HG02938 (cell line): Measurements from ENCODE around the gene KCNG2.
"Not testable (repeated sequence)": the region's sequence is repeated elsewhere in the genome, so short reads cannot be mapped to it uniquely, and the experiment has no call there.

Experiments used
- ATAC-seq: cut with Tn5 transposase; IDR thresholded peaks from one replicate; pipeline ENCODE4 v1.9.1; 2021; ENCODE audit warnings: mild to moderate bottlenecking, moderate library complexity; ENCODE audit not compliant: unreplicated experiment

KCNG2 gene, protein sequence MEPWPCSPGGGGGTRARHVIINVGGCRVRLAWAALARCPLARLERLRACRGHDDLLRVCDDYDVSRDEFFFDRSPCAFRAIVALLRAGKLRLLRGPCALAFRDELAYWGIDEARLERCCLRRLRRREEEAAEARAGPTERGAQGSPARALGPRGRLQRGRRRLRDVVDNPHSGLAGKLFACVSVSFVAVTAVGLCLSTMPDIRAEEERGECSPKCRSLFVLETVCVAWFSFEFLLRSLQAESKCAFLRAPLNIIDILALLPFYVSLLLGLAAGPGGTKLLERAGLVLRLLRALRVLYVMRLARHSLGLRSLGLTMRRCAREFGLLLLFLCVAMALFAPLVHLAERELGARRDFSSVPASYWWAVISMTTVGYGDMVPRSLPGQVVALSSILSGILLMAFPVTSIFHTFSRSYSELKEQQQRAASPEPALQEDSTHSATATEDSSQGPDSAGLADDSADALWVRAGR

DNA sequence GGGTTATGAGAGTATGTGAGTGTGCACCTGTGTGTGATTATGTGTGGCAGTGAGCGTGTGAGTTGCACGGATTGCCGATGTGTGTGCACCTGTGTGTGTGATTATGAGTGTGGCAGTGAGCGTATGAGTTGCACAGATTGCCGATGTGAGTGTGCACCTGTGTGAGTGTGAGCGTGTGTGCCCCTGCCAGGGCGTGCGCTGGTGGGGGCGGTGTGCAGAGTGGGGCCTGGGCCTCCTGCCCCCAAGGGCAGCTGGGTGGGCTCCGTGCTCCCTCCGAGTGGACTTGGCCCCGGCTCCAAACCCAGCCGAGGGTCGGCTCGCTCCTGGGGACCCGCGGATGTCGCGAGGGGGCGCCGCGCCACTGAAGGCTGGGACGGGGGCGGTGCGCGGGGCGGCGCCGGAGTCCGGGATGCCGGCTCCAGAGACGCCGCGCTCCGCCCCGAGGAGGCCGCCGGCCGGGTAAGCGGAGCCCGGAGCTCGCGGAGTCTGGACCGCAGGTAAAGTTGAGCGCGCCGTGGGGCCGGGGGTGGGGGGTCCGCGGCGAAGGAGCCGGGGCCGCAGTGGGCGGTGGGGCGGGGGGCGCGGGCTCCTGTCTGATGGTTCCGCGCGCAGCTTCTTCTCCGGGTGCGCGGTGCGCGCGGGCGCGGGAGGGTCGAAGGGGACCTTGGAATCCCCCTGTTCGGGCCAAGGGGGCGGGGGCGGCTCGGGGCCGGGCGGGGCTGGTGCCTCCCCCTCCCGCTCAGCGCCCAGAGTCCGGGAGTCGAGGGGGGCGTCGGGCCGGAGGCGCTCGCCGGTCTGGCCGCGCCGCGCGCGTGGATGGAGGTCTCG, at the start of gene KCNG2:
KCNG2 (plus strand) TSS at position 421 of the 828 bp plus-strand sequence. CDS start 65,730 bp downstream, outside the sequence.
- ATAC-seq: no peak

DNA sequence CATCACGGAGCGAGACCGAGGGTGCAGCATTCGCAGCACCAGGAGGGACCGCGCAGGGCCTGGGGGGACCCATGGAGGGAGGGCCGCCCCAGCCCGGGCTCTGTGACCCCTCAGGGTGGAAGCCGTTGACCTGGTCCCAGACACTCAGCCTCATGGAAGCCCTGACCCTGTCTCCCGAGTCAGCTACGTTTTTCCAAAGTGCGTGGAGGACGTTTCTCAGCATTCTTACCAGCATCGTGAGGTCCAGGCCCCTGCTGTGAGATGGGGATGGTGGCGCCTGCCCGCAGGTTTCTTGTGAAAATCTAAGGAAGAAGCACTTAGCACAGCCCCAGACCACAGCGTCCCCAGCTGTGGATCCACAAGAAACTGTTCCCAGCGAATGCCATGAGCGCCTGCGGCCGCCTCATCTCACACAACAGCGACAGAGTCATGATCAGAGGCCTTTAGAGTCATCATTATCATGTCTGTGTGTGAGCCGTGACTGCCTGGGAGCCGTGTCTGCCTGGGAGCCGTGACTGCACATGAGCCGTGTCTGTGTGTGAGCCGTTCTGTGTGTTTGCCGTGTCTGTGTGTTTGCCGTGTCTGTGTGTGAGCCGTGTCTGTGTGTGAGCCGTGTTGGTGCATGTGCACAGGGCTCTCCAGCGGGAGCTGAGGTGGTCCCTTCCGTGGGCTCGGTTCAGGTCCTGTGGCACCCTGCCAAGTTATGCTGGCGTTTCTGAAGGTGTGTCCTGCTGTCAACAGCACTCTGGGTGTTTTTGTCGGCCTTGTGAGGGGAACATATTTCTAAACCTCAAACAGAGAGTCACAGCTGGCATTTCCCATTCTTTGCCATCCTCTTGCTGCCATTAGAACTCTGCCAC, 49.2 kb upstream of the KCNG2 start:
- no peak for ATAC-seq

DNA sequence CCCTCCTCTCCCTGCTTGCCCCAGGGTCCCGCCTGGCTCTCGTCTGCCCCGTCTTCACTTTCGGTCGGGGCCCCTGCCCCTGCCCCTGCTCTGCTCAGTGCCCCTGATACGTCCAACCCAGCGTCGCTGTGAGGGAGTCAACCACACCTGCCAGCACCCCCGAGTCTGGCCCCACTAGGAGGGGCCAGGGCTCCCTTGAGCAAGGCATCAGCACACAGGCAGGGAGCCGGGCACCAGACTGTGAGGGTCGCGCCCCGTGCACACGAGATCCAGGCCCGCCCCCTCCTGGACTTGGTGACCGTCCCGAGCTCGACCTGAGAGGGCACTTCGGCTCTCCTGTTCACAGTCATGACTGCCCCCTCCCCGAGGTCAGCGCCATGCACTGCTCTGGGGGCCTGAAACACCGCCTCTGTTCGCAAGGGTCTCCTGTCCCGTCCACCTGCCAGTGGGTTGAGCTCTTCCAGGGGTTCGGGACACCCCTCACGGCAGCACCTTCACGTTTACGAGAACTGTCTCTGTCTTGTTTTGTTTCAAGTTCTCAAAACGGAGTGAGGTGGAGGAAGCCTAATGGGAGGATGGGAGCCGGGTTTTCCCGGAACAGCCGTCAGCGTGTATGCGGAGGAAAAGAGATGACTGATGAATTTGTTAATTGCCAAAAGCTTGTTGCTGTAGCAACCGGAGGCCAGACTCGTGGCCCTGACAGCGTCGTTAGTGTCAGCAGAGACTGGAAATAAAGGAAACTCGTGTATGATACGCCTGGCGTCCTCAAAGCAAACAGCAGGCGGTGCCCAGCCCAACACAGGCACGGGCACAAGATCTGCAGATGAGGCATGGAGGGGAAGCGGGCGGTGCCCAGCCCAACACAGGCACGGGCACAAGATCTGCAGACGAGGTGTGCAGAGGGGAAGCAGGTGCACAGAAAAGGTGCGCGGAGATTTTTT, 48.2 kb upstream of the KCNG2 start:
- ATAC-seq: no peak

DNA sequence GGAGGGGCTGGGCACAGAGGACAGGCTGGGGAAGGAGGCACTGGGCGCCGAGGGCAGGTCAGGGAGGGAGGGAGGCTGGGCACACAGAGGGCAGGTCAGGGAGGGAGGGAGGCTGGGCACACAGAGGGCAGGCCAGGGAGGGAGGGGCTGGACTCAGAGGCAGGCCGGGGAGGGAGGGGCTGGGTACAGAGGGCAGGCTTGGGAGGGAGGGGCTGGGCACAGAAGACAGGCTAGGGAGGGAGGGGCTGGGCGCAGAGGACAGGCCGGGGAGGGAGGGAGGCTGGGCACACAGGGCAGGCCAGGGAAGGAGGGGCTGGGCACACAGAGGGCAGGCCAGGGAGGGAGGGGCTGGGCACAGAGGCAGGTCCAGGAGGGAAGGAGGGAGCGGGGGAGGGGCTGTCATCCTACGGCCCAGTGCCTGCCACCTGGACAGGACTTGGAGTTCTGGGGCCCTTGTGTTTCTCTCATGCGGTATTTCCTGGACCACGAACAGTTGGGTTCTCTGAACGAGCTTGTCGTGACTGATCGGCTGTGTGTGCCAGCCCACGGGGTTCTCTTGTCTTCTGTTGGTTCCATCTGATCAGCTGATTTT, 46.7 kb upstream of the KCNG2 start:
- no peak for ATAC-seq

DNA sequence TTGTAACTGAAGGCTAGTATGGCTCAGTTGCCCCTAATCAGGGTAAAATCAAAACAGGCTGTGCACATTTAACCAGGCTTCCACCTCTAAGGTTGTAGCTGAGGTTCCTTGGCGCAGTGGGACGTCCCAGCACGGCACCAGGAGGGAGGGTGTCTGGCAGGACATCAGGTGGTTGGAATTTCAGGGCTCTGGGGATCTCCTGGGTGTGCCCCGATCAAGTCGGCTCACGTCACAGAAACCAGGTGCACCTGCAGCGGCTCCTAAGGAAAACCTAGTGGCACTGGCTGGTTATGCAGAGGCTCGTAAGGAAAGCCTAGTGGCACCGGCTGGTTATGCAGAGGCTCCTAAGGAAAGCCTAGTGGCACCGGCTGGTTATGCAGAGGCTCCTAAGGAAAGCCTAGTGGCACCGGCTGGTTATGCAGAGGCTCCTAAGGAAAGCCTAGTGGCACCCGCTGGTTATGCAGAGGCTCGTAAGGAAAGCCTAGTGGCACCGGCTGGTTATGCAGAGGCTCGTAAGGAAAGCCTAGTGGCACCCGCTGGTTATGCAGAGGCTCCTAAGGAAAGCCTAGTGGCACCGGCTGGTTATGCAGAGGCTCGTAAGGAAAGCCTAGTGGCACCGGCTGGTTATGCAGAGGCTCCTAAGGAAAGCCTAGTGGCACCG, 45.7 kb upstream of the KCNG2 start:
- not testable (repeated sequence) for ATAC-seq

DNA sequence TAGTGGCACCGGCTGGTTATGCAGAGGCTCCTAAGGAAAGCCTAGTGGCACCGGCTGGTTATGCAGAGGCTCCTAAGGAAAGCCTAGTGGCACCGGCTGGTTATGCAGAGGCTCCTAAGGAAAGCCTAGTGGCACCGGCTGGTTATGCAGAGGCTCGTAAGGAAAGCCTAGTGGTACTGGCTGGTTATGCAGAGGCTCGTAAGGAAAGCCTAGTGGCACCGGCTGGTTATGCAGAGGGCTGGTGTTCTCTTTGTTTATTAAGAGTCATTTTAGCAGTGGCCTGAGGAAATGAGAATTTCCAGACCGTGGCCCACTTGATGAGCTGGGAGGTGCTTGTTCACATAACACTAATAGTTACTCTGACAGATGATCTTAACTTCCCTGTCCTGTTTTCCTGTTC, 44.8 kb upstream of the KCNG2 start:
- not testable (repeated sequence) for ATAC-seq

DNA sequence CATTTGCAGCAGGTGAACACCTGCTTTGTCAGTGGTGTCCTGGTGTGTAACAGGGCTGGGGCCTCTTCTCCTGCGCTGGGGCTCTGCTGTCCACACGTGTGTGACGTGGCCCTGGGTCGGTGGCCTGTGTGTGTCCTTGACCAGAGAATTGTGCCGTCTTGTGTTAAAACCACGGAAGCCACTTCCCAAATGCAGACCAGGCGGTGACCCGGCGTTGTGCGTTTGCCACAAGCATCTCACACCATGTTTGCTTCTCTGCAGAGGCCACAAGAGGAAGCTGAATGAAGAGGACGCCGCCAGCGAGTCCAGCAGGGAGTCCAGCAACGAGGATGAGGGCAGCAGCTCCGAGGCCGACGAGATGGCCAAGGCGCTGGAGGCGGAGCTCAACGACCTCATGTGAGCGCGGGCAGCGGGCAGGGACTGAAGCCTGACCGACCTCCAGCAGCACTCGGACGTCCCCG, 44.3 kb upstream of the KCNG2 start:
- ATAC-seq: no peak

DNA sequence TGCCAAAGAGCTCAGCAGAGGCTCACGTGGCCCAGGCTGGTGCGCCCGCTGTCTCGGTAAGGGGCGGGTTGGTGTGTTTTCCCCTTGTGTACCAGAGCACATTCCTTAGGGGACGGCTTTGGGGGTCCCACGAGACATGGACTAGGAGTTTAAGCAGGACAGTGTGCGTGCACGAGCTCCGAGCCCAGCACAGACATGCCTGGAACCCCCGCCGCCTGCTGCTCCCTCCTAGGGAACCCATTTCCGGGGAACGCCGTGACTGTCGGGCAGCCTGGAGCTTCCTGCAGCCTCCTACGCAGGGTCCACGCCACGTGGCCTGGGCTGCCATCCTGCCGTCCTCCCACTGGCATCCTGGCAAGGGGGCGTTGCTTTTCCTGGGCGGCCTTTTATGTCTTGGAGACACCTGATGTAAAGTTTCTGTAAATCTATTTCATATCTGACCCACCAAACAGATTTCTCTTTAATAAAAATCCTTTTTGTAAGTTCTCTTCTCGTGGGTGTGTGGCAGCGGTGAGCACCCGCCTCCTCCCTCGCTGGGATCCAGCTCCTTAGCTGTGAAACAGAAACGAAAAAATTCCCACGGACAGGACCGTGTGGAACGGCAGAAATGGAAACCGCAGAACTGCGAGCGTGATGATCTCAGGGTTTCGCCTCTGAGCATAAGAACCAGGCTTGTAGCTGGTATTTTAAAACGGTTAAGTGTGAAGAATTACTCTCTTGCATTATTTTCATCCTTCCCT, 43.5 kb upstream of the KCNG2 start:
- no peak for ATAC-seq

DNA sequence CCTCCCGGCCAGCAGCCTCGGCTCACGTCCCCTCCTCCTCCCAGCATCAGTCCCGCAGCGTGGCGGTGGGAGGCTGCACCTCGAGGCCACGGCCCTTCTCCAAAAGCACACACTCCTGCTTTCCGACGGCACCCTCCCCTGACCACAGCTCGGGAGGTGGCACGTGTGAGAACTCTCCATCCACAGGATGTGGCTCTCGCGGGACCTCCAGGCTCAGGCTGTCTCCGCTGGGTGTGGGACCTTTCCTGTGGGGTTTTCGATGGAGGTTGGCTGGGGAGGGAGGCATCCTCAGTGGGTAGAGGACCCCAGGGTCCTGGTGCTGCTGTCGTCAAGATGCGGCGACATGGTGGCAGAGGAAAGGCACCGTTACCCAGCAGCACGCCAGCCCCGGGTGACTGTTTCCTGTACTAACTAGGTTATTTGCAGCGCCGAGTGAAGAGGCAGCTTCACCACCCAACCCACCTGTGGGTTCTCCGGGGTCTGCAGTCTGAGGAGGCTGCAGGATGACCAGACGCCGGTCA, 42.8 kb upstream of the KCNG2 start:
- no peak for ATAC-seq

DNA sequence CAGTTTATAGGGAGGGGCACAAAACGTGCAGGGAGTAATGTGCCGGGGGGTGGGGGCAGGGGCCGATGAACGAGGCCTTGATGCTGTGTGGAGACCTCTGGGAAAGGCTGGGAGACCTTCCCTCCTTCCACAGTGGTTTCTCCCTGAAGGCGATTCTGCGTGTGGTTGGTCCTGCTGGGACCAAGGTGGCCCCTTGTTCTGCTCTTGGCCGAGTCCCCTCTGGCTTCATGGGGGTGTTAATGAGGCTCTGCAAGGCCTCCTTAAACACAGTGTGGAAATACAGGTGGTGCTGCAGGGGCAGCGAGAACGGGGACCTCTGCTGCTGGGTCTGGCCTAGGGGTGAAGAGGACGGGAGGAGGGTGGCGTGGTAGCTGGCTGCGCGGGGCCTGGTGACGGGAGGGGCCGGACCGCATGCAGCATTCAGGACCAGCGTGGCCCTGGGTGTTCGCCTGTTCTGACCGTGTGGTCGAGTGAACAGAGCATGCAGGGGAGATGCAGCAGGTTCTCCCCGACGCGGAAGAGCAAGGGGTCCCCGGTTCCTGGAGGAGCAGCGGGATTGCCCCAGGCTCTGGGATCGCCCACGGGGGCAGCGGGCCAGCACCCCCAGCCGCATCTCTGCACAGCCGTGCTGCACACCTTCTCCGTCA, 42.1 kb upstream of the KCNG2 start:
- ATAC-seq: no peak

DNA sequence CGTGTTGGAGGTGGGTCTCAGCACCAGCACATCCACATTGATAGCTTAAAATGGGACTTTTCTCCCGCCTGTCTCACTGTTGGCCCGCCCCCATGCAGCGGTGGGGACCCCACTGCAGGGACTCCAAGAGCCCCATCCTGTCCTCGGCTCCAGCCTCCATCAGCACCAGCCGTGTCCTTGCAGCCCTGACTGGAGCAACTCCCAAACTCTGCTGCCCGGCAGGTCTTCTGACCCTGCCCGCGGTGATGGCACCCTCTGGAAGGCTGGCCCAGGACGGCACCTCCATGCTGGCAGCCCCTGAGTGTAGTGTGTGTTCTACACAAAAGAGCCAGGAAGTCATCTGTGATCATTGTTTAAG, 41.6 kb upstream of the KCNG2 start:
- ATAC-seq: no peak

DNA sequence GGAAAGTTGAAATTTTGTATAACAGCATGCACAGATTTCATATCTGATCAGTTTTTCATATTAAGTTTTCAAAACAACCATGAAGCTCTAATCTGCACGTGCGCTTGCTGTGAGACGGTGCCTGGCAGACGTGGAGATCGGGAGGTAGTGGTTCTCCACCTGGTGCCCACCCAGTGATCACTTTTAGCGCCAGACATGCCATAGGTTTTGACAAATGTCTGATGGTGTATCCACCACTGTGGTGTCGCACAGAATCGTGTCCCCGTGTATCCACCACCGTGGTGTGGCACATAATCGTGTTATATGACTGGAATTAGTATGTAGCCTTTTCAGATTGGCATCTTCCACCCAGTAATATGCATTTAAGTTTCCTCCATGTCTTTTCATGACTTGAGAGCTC, 40.9 kb upstream of the KCNG2 start:
- ATAC-seq: no peak

DNA sequence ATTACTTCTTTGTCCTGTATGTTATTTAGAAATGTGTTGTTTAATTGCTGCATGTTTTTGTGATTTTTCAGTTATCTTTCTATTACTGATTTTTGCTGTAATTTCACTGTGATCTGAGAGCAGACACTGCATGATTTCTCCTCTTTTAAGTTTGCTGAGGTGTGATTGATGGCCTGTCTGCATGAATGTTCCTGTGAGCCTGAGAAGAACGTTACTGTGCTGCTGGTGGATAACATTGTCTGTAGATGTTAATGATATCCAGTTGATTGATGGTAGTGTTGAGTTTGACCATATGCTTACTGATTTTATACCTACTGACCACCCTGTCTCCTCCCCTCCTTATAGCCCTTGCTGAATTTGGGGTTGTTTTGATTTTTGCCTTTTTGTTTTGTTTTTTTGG, 37.4 kb upstream of the KCNG2 start:
- no peak for ATAC-seq

DNA sequence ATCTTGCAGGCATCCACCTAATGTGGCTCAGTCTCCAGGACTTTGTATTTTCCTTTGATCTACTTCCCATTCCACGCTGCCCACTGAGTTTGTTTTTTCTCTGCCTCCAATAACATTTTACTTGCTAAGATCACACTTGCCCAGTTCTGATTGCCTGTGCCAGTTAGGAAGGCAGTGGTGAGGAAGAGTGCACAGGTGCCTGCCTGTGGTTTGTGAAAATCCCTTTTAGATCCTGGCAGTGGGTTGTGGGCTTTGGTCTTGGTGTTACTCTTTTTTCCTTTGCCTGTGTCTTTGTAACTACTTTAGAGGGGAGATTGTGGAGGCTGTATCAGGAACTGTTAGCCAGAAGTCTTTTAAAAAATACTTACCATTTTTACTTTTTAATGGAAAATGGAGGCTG, 36.9 kb upstream of the KCNG2 start:
- ATAC-seq: no peak

DNA sequence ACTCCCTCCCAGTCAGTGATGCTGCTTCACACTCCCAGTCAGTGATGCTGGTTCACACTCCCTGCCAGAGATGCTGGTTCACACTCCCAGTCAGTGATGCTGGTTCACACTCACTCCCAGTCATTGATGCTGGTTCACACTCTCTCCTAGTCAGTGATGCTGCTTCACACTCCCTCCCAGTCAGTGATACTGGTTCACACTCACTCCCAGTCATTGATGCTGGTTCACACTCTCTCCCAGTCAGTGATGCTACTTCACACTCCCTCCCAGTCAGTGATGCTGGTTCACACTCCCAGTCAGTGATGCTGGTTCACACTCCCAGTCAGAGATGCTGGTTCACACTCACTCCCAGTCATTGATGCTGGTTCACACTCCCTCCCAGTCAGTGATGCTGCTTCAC, 34.3 kb upstream of the KCNG2 start:
- no peak for ATAC-seq

DNA sequence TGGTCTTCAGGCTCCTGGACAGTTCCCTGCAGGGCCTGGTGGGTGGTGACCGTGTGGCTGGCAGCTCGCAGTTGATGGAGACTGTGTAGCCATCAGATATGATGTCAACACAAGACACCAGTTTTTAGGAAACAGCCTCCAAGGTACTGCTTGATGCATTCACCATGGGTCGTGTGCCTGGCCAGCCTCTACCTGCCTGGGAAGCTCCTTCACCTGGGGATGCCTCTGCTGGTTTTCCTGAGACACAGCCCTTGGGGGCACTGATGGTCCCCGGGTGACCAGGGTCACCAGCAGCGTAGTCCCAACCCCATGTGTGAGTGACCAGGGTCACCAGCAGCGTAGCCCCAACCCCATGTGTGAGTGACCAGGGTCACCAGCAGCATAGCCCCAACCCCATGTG, 33.6 kb upstream of the KCNG2 start:
- no peak for ATAC-seq

DNA sequence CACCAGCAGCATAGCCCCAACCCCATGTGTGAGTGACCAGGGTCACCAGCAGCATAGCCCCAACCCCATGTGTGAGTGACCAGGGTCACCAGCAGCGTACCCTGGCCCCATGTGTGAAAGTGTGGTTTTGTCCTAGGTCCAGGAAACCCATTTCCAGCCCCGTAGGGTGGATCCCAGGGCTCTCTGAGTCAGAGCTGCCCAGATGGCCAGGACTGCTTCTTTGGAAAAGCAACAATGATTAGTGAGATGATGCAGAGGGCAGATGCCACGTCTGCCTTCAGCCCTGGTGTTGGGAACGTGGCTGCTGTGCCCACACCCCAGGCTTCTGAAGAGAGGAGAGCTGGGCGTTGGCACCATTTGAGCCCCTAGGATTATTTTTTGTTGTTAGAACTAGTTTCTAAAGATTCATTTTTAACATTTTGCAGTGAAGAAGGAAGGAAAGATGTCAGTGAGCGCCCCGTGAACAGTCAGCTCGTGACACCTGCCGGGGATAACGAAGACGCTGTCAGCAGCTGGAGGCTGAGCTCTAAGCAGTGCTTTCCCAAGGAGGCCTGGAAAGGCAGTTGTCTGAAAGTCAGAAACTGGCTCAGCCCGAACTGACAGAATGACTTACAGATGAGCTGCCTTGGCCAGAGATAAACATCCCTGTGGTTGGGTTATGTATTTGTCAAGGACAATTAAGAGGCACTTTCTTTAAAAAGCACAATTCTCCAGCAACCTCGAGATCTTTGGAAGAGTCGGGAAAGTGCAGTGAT, 32.1 kb upstream of the KCNG2 start:
- ATAC-seq: no peak
